Sciatic nerve (tissue), 2 donors: Measurements from ENCODE around the gene GDPGP1. TPM values are rescaled to one million over a fixed set of nuclear protein-coding genes. Genes with fewer than 3 reads are reported as not detected.

Experiments
- ATAC-seq: fragments of 200-7000 bp; cut with Tn5 transposase; one replicate; pipeline ENCODE4 v1.9.1; 2020; ENCODE audit warnings: mild to moderate bottlenecking, moderate library complexity
- DNase-seq: peaks from one replicate; pipeline ENCODE4 v3.0.0-alpha.2; 2020; ENCODE audit warnings: low spot score
- intact Hi-C: fragments of 100-400 bp; cut with DNase I; formaldehyde crosslinking; loops from one replicate; pipeline ENCODE4 v1.14.2; 2022
- total RNA-seq: library from RNA; stranded (reverse); fragmentation: NEBNext Ultra II Directional; extraction: Animal tissue kit (Norgen Biotek cat#: 25700); gene quantifications from one replicate; pipeline ENCODE4 v1.2.1, GENCODE V29; 2021
- donor health status: DM: no; HTN: no; CAD: no.
- donor health status: DM: no; HTN: no; CAD: no.

Gene GDPGP1
- total RNA-seq, 1 donor from 2014 or later = 5.4 TPM

DNA sequence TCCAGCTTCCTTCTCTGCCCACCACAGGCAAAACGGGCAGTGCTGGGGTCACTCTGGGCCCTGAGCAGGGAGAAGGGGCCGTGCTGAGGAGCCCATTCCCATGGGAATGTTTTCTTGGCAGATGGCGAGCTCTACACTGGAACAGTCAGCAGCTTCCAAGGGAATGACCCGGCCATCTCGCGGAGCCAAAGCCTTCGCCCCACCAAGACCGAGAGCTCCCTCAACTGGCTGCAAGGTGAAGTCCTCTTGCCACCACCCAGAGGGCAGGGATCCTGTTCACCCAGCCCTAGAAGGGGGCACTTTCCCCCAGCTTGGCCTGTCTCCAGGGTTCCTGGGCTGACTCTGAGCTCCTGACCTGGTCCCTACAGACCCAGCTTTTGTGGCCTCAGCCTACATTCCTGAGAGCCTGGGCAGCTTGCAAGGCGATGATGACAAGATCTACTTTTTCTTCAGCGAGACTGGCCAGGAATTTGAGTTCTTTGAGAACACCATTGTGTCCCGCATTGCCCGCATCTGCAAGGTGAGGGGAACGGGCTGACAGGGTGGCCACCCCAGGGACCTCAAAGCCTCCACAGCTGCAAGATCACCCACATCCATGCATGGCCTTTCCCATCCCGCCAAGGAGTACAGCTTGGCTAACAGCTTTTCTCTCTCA is 12.6 kb upstream of the GDPGP1 start:
- ATAC-seq (peak; percentile 89), DNase-seq (peak; percentile 88)
- intact Hi-C loops = no loop called here

DNA sequence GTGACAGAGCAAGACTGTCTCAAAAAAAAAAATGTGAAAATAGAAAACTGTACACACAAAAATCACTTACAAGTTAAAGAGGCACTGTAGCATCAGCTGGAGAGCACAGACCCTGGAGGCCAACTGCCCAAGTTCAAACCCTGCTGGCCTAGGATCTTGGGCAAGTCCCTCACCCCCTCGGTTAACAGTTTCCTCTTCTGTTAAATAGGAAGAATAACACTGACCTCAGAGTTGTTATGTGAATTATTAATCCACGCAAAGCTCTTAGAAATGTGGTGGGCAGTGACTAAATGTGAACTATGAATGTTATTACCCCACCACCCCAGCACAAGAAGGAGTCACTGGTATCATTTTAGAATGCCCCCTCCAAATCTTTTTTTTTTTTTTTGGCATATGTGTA is 11.5 kb upstream of the GDPGP1 start:
- ATAC-seq (no peak), DNase-seq (no peak)
- intact Hi-C loops = no loop called here

DNA sequence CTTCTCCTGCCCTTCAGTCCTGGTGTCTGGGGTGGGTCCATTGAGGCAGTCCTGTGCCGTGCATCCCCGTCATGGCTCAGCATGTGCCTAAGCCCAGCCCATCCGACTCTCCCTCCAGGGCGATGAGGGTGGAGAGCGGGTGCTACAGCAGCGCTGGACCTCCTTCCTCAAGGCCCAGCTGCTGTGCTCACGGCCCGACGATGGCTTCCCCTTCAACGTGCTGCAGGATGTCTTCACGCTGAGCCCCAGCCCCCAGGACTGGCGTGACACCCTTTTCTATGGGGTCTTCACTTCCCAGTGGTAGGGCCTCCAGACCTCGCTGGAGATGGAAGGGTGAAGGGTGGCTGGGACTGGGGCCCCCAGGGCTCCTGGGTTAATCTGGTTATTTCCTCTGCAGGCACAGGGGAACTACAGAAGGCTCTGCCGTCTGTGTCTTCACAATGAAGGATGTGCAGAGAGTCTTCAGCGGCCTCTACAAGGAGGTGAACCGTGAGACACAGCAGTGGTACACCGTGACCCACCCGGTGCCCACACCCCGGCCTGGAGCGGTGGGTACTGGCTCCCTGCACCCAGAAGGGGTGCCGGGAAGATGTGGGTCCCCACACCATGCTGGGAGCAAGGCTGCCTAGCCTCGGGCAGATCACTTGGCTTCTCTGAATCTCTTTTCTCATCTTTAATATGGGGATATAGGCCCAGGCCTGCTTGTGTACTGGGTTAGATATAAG is 10.4 kb upstream of the GDPGP1 start:
- no peak for ATAC-seq

DNA sequence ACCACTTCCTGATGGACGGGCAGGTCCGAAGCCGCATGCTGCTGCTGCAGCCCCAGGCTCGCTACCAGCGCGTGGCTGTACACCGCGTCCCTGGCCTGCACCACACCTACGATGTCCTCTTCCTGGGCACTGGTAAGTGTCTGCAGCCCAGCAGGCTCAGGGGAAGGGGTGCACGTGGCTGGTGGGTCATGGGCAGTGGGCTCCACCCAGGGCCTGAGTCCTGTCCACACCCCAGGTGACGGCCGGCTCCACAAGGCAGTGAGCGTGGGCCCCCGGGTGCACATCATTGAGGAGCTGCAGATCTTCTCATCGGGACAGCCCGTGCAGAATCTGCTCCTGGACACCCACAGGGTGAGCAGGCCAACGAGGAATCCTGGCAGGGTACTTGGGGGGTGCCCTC is 9.0 kb upstream of the GDPGP1 start:
- intact Hi-C loops = no loop called here
- no peak for DNase-seq
- no peak for ATAC-seq

More for the DNA sequence above, 10.4 kb upstream of the GDPGP1 start:
- intact Hi-C loops = no loop called here
- DNase-seq = no peak

DNA sequence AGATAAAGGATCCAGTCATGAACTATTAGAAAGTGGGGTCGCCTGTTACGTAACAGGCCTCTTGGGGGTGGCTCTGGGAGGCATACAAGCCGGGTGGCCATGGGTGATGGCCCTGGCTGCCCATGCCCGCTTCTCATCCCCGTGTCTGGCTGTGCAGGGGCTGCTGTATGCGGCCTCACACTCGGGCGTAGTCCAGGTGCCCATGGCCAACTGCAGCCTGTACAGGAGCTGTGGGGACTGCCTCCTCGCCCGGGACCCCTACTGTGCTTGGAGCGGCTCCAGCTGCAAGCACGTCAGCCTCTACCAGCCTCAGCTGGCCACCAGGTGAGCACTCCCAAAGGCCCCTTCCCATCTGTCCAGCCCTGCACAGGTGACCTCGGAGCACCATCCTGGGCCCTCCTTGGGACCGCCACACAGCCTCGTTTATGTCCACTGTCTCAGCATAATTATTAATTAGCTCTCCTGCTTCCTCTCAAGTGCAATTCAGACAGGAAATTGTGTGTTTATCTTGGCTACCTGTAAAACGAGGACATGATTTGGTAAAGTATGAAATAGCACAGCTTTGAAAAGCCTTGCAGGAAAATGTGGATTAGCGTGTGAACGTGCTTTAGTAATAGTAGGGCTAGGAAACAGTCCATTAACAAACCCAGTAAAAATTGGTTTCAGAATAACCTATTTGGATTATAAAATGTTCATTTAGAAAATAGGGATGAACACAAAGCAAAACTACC is 8.3 kb upstream of the GDPGP1 start:
- intact Hi-C loops = no loop called here
- ATAC-seq (no peak), DNase-seq (no peak)

DNA sequence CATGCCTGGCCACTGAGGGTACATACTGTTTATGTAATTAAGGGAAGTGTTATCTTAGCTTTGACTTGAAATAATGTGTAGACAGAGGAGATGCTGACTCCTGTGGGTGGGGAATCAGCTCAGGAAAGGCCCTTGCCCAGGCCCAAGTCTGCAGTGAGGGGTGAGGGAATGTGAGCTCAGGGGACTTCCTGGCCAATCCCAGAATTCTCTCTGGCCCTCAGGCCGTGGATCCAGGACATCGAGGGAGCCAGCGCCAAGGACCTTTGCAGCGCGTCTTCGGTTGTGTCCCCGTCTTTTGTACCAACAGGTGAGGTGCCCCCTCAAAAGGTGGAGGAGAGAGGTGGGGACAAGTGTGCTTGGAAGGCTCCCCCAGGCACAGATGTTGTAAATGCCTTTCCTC is 6.7 kb upstream of the GDPGP1 start:
- intact Hi-C loops = no loop called here
- DNase-seq = no peak
- ATAC-seq = no peak

DNA sequence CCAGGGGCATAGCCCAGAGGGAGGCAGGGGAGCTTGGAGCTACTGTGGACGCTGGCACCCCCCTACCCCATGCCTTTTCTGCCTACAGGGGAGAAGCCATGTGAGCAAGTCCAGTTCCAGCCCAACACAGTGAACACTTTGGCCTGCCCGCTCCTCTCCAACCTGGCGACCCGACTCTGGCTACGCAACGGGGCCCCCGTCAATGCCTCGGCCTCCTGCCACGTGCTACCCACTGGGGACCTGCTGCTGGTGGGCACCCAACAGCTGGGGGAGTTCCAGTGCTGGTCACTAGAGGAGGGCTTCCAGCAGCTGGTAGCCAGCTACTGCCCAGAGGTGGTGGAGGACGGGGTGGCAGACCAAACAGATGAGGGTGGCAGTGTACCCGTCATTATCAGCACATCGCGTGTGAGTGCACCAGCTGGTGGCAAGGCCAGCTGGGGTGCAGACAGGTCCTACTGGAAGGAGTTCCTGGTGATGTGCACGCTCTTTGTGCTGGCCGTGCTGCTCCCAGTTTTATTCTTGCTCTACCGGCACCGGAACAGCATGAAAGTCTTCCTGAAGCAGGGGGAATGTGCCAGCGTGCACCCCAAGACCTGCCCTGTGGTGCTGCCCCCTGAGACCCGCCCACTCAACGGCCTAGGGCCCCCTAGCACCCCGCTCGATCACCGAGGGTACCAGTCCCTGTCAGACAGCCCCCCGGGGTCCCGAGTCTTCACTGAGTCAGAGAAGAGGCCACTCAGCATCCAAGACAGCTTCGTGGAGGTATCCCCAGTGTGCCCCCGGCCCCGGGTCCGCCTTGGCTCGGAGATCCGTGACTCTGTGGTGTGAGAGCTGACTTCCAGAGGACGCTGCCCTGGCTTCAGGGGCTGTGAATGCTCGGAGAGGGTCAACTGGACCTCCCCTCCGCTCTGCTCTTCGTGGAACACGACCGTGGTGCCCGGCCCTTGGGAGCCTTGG is 5.9 kb upstream of the GDPGP1 start:
- intact Hi-C loops = no loop called here
- DNase-seq (peak; percentile 62), ATAC-seq (no peak)

DNA sequence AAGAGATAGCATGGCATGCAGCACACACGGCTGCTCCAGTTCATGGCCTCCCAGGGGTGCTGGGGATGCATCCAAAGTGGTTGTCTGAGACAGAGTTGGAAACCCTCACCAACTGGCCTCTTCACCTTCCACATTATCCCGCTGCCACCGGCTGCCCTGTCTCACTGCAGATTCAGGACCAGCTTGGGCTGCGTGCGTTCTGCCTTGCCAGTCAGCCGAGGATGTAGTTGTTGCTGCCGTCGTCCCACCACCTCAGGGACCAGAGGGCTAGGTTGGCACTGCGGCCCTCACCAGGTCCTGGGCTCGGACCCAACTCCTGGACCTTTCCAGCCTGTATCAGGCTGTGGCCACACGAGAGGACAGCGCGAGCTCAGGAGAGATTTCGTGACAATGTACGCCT is 5.0 kb upstream of the GDPGP1 start:
- ATAC-seq = no peak
- intact Hi-C loops = no loop called here
- no peak for DNase-seq

DNA sequence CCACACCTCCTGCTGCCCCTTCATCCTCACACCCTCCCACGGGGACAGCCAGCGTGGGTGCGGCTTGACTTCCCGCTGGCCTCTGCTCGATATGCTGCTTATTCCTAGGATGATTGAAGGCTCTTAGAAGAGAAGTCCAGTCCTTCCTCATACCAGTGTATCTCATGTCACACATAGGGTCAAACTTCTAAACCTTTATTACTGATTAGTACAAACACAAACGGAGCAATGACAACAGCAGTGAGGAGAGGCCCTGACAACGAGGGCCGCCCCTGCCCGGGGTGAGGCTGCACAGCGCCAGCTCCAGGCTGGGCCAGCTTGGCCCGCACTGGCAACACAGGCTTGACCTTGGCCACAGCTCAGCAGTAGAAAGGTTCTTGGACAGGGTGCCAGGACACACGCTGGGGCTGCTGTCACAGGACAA is 3.9 kb upstream of the GDPGP1 start:
- intact Hi-C loops = no loop called here
- ATAC-seq (no peak), DNase-seq (no peak)

DNA sequence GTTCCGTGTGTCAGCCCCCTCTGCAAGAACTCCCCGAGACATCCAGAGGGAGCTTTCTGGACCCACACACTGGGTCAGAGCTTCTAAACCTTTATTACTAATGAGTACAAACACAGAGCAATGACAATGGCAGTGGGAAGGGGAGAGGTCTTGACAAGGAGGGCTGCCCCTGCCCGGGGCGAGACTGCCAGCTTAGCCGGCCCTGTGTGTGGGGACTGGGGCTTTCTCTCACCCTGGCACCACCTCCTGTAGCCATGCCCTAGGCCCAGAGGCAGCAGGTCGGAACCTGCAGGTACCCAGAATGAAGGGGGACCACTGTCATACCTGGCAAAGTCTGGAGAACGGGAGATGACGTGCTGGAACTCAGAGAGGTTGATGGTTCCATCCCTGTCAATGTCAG is 3.4 kb upstream of the GDPGP1 start:
- intact Hi-C loops = no loop called here
- no peak for ATAC-seq
- DNase-seq = no peak

DNA sequence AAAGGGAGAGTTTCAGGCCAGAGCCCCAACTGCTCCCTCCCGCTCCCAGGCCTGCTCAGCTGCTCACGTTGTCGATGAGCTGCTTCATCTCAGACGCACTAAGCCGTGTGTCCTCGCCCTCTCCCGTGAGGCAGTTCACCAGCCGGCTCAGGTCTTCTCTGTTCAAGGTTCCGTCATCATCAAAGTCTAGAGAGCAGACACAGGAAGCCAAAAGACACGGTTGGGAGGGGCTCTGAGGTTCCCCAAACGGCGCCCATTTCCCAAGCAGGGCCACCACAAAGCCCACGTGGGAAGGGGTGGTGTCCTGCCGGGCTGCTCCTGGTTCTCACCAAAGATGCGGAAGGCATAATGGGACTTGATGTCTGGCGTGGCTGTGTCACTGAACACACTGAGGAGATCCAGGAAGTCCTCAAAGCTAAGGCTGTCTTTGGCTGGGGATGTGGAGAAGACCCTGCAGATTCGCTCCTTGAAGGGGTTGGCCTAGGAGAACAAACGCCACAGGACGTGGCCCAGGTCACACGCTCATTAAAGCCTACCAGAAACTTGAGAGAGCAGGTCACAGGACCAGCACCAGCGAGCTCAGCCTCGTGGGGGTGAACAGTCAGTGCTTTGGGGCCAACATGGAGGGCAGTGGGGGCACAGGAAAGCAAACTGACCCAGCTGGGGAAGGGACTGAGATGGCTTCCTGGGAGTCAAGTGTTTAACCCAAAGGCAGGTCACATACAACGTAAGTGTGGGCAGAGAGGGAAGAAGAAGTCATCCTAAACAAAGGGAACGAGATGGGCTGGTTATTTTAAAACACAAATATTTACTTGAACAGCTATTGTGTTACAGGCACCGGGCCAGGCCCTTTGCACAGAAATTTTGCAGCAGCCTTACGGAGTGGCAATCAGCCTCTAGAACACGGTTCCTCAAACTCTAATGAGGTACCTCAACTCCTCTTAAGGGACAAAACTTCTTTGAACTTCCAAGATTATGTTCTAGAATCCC is 2.7 kb upstream of the GDPGP1 start:
- DNase-seq = no peak
- intact Hi-C loops = no loop called here
- no peak for ATAC-seq

DNA sequence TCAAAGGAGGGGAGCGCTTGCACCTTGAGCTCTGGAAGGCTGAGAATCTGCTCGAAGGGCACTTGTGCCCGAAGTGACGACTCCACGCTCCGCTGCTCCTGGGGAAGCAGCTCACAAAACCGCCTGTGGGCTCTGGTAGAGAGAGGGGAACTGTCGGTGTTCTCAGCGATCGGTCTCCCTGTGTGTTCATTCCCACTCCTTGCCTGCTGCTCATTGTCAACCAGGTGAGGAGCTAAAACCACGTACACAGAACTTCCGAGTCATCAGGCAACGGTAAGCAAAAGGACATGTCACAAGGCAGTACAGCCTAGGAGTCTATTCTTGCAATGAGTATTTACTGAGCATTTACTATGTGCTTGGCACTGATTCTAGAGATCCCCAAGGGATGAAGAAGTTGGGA is 1.8 kb upstream of the GDPGP1 start:
- no peak for ATAC-seq
- no peak for DNase-seq
- intact Hi-C loops = no loop called here

DNA sequence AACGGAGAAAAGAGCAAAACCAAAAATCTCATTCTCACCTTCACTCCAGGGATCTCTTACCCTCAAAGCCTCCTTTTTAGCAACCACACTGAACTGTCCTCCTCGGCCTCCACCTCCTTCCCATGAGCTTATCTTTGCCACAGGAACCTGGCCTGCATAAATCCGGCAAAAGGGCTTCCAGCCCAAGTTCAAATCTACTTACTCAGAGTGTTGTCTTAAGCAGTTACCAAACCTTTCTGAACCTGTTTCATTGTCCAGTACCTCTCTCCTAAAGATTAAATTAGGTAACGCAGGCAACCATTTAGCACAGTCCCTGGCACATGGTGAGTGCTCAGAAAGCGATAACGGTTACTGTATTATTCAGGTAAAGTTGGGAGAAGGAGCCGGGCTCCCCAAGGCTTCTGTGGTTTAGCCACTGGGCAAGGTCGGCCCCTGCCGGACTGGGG is 1.0 kb upstream of the GDPGP1 start:
- intact Hi-C loops = no loop called here
- no peak for DNase-seq
- ATAC-seq = no peak

DNA sequence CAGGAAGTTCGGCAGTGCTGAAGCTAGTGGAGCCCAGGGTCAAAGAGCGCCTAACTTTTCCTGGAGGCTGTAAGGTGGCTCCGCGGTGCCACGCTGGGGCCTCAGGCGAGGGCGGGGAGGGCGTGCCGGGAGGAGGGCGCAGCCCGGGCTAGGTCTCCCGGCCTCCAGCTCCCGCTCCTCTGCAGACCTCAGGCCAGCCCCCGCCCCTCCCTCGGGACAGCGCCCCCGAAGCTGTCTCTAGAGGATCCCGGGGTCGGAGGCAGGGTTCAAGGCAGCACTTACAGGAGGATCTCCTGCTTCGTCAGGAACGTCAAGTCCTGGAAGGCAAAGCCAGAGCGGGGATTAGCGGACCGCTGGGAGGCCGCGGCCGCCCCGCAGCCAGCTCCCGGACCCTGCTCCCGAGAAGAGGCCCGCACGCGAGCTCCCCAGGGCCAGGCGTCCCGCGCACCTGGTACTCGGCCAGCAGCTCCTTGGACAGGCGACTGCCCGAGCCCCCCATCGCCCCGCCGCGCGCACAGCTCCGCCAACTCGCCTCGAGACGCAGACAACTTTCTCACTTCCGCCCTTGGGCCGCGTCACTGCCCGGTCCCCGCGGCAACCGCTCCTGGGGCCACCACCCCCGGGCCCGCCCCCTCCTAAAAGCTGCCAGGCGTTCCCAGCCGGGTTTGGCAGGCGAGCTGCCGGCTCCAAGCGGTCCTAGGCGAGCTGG is 468 bp upstream of the GDPGP1 start, which contains the start of gene CIB1:
CIB1 (minus strand) TSS at position 555 of the 709 bp plus-strand sequence; CDS start at position 499, 56 bp downstream.
- ATAC-seq = peak; percentile 97
- intact Hi-C loops = no loop called here
- DNase-seq = peak; percentile 99

DNA sequence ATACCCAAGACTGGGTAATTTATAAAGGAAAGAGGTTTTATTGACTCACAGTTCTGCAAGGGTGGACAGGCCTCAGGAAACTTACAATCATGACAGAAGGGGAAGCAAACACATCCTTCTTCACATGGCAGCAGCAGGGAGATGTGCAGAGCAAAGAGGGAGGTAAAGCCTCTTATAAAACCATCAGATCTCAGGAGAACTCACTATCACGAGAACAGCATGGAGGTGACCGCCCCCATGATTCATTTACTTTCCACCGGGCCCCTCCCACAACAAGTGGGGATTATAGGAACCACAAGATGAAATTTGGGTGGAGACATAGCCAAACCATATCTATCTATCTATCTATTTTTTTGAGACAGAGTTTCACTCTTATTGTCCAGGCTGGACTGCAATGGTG is 5.4 kb downstream of the GDPGP1 start:
- intact Hi-C loops = no loop called here
- DNase-seq (no peak), ATAC-seq (no peak)

DNA sequence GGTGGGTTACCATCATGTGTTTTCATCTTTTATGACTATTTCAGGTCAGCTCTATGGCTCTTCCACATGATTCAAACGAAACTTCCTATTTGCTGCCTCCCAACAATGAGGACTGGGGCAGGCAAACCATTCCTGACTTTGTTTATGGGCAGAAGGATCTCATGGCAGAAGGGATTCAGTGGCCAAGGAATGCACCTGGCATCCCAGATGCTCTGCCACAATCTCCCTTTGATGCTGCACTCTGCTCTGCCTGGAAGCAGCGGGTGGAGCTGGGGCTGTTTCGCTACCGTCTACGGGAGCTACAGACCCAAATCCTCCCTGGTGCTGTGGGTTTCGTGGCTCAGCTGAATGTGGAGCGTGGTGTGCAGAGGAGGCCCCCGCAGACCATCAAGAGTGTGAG is 6.8 kb downstream of the GDPGP1 start:
- intact Hi-C loops = no loop called here
- DNase-seq = no peak
- ATAC-seq = no peak
